Right lobe of liver (tissue), 4 donors: ENCODE measurements around the gene STPG4.
A peak's percentile ranks its signal among the peaks of the same experiment; 100 is the strongest.

Source experiments
- POLR2A ChIP-seq: fragments of 450-650 bp; IDR thresholded peaks from one replicate; pipeline ENCODE4 v1.6.1; 2017; ENCODE audit warnings: antibody characterized with exemption, mild to moderate bottlenecking
- TF ChIP-seq, protein P1 (sequence below), 4 donors: fragments of 200-600 bp in 3 of 4; fragments of 450-650 bp in 1 of 4; IDR thresholded peaks; one replicate each; pipeline versions ENCODE4 v1.5.1 to v1.8.0; 2016 to 2022; ENCODE audit warnings: antibody characterized with exemption in 4 of 4, mild to moderate bottlenecking in 2 of 4
- donor health status: DM: no; HTN: no; CAD: no.
- donor health status: DM: no; HTN: no; CAD: no.
- donor health status: DM: no; HTN: yes; CAD: no.

DNA sequence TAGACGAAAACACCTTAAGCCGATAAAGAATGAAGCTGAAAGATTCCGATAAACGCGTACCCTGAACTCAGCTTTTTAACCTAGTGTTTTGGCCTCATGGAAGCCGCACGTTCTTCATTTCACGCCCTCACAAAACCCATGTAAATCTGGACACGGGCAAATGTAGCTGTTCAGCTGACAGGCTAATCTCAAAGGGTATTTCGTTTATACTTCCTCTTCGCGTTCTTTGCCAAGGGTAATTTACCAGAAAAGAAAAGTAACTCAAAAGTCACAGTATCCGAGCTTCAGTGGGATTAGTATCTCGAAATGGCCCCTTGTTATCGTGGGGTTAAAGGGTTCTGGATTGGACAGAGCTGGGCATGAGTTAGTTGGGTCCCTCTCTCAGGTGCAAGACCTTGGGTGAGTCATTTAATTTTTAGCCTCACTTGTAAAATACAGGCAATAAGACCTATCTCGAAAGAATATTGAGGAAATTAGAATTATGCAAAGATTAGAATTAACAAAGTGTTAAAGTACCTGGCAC lies 22.0 kb upstream of the STPG4 start:
- TF ChIP-seq, protein P1, sequence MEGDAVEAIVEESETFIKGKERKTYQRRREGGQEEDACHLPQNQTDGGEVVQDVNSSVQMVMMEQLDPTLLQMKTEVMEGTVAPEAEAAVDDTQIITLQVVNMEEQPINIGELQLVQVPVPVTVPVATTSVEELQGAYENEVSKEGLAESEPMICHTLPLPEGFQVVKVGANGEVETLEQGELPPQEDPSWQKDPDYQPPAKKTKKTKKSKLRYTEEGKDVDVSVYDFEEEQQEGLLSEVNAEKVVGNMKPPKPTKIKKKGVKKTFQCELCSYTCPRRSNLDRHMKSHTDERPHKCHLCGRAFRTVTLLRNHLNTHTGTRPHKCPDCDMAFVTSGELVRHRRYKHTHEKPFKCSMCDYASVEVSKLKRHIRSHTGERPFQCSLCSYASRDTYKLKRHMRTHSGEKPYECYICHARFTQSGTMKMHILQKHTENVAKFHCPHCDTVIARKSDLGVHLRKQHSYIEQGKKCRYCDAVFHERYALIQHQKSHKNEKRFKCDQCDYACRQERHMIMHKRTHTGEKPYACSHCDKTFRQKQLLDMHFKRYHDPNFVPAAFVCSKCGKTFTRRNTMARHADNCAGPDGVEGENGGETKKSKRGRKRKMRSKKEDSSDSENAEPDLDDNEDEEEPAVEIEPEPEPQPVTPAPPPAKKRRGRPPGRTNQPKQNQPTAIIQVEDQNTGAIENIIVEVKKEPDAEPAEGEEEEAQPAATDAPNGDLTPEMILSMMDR (IDR thresholded peaks at IDR 0.05) = peak in 1 of 4 donors; percentile 3
- no peak for TF ChIP-seq POLR2A
